ENCODE data around the gene RDH13. TPM values are rescaled to one million over a fixed set of nuclear protein-coding genes. Genes with fewer than 3 reads are reported as not detected.
"Not testable (repeated sequence)": the region's sequence is repeated elsewhere in the genome, so short reads cannot be mapped to it uniquely, and the experiment has no call there.

The RDH13 gene
- total and polyA plus RNA-seq, 9 donors = 7.2 to 16.7 (median 12.0) TPM

GRCh38 chr19:55032170-55032800 is 30.7 kb downstream of the RDH13 start:
- no peaks in the 10 kb centered on the region for H3K4me1 ChIP-seq (ENCODE audit: control insufficient read depth, insufficient read depth, low read length)
- no peaks in the 10 kb centered on the region for H3K36me3 ChIP-seq (ENCODE audit: control insufficient read depth, insufficient read depth, low read length)
- no peaks in the 10 kb centered on the region for H3K9me3 ChIP-seq (replicated peaks; ENCODE audit: control insufficient read depth, low read depth, low read length)
- H3K27ac ChIP-seq (ENCODE audit: low read length) = no peak overlapping the region
- no peak overlapping the region for H3K4me3 ChIP-seq (ENCODE audit: low read length)
- H3K27me3 ChIP-seq (ENCODE audit: control insufficient read depth, insufficient read depth, low read length) = no peaks in the 10 kb centered on the region
- 88% methylated on average over 19 of the region's 22 CpGs for WGBS (ENCODE audit: insufficient coverage)
- DNase-seq = no peak

DNA sequence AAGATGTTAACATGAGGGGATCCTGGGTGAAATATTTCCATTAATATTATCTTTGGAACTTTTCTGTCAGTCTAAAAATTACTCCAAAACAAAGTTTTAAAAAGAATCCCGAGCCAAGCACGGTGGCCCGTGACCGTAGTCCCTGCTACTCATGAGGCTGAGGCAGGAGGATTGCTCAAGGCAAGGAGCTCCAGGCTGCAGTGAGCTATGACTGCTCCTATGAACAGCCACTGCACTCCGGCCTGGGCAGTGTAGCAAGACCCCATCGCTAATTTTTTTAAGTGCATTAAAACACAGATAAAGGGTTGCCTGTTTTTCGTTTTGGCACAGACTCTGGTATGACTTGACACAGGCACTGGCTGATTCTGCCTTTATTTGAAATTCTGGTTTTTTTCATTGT is 31.8 kb downstream of the RDH13 start:
- Histone ChIP-seq H3K36me3 (ENCODE audit: control insufficient read depth, insufficient read depth, low read length) (no peaks in the 10 kb centered on the region), H3K4me1 (ENCODE audit: control insufficient read depth, insufficient read depth, low read length) (no peaks in the 10 kb centered on the region), H3K27ac (ENCODE audit: low read length) (no peak overlapping the region), H3K4me3 (ENCODE audit: low read length) (no peak overlapping the region), H3K9me3 (replicated peaks; ENCODE audit: control insufficient read depth, low read depth, low read length) (no peaks in the 10 kb centered on the region), H3K27me3 (ENCODE audit: control insufficient read depth, insufficient read depth, low read length) (no peaks in the 10 kb centered on the region)
- DNase-seq = no peak
- WGBS (ENCODE audit: insufficient coverage) = 83% methylated on average over 5 of the region's 7 CpGs

- no peak overlapping the region for H3K4me3 ChIP-seq (ENCODE audit: low read length)
- 84% methylated on average over 6 of the region's 7 CpGs for WGBS (ENCODE audit: insufficient coverage)
Measured at GRCh38 chr19:55028757-55029156, 34.2 kb downstream of the RDH13 start.

GRCh38 chr19:55027472-55028337 is 35.2 kb downstream of the RDH13 start:
- 80% methylated on average over 14 of the region's 21 CpGs for WGBS (ENCODE audit: insufficient coverage)

More at GRCh38 chr19:55028757-55029156, 34.2 kb downstream of the RDH13 start:
- Histone ChIP-seq H3K27ac (ENCODE audit: low read length) (no peak overlapping the region), H3K9me3 (replicated peaks; ENCODE audit: control insufficient read depth, low read depth, low read length) (no peaks in the 10 kb centered on the region), H3K4me1 (ENCODE audit: control insufficient read depth, insufficient read depth, low read length) (no peaks in the 10 kb centered on the region), H3K36me3 (ENCODE audit: control insufficient read depth, insufficient read depth, low read length) (no peaks in the 10 kb centered on the region), H3K27me3 (ENCODE audit: control insufficient read depth, insufficient read depth, low read length) (no peaks in the 10 kb centered on the region)
- DNase-seq = no peak

DNA sequence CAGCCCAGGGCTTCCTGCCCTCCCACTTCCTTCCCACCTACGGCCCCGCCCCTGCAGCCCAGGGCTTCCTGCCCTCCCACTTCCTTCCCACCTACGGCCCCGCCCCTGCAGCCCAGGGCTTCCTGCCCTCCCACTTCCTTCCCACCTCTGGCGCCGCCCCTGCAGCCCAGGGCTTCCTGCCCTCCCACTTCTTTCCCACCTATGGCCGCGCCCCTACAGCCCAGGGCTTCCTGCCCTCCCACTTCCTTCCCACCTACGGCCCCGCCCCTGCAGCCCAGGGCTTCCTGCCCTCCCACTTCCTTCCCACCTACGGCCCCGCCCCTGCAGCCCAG is 35.8 kb downstream of the RDH13 start:
- no CpG with 5 or more reads among the region's 12 CpGs for WGBS (ENCODE audit: insufficient coverage)
- H3K4me3 ChIP-seq (ENCODE audit: low read length); DNase-seq; H3K27ac ChIP-seq (ENCODE audit: low read length); H3K36me3 ChIP-seq (ENCODE audit: control insufficient read depth, insufficient read depth, low read length); H3K4me1 ChIP-seq (ENCODE audit: control insufficient read depth, insufficient read depth, low read length); H3K27me3 ChIP-seq (ENCODE audit: control insufficient read depth, insufficient read depth, low read length); H3K9me3 ChIP-seq (replicated peaks; ENCODE audit: control insufficient read depth, low read depth, low read length): not testable (repeated sequence)

More at GRCh38 chr19:55027472-55028337, 35.2 kb downstream of the RDH13 start:
- H3K36me3 ChIP-seq (ENCODE audit: control insufficient read depth, insufficient read depth, low read length) = no peaks in the 10 kb centered on the region
- H3K9me3 ChIP-seq (replicated peaks; ENCODE audit: control insufficient read depth, low read depth, low read length) = no peaks in the 10 kb centered on the region
- no peak for DNase-seq
- H3K27ac ChIP-seq (ENCODE audit: low read length) = no peak overlapping the region
- no peak overlapping the region for H3K4me3 ChIP-seq (ENCODE audit: low read length)
- no peaks in the 10 kb centered on the region for H3K4me1 ChIP-seq (ENCODE audit: control insufficient read depth, insufficient read depth, low read length)
- no peaks in the 10 kb centered on the region for H3K27me3 ChIP-seq (ENCODE audit: control insufficient read depth, insufficient read depth, low read length)

GRCh38 chr19:55024111-55024510 is 38.8 kb downstream of the RDH13 start:
- Histone ChIP-seq H3K27ac (ENCODE audit: low read length) (no peak overlapping the region), H3K4me1 (ENCODE audit: control insufficient read depth, insufficient read depth, low read length) (no peaks in the 10 kb centered on the region), H3K4me3 (ENCODE audit: low read length) (no peak overlapping the region), H3K36me3 (ENCODE audit: control insufficient read depth, insufficient read depth, low read length) (no peaks in the 10 kb centered on the region), H3K27me3 (ENCODE audit: control insufficient read depth, insufficient read depth, low read length) (no peaks in the 10 kb centered on the region), H3K9me3 (replicated peaks; ENCODE audit: control insufficient read depth, low read depth, low read length) (no peaks in the 10 kb centered on the region)
- DNase-seq = no peak
- WGBS (ENCODE audit: insufficient coverage) = 79% methylated on average over 11 of the region's 11 CpGs

- not testable (repeated sequence) for H3K9me3 ChIP-seq (replicated peaks; ENCODE audit: control insufficient read depth, low read depth, low read length); H3K36me3 ChIP-seq (ENCODE audit: control insufficient read depth, insufficient read depth, low read length); H3K27me3 ChIP-seq (ENCODE audit: control insufficient read depth, insufficient read depth, low read length); H3K4me1 ChIP-seq (ENCODE audit: control insufficient read depth, insufficient read depth, low read length); H3K4me3 ChIP-seq (ENCODE audit: low read length); H3K27ac ChIP-seq (ENCODE audit: low read length); DNase-seq
Measured at GRCh38 chr19:55020351-55020750, 42.6 kb downstream of the RDH13 start.

- no peaks in the 10 kb centered on the region for H3K9me3 ChIP-seq (replicated peaks; ENCODE audit: control insufficient read depth, low read depth, low read length)
- H3K4me3 ChIP-seq (ENCODE audit: low read length) = no peak overlapping the region
- no peaks in the 10 kb centered on the region for H3K27me3 ChIP-seq (ENCODE audit: control insufficient read depth, insufficient read depth, low read length)
- 87% methylated on average over 4 of the region's 9 CpGs for WGBS (ENCODE audit: insufficient coverage)
- no peak for DNase-seq
- H3K27ac ChIP-seq (ENCODE audit: low read length) = no peak overlapping the region
- H3K36me3 ChIP-seq (ENCODE audit: control insufficient read depth, insufficient read depth, low read length) = no peaks in the 10 kb centered on the region
- H3K4me1 ChIP-seq (ENCODE audit: control insufficient read depth, insufficient read depth, low read length) = no peaks in the 10 kb centered on the region
Measured at GRCh38 chr19:55018633-55019032, 44.3 kb downstream of the RDH13 start.

- Histone ChIP-seq H3K27ac (ENCODE audit: low read length) (no peak overlapping the region), H3K36me3 (ENCODE audit: control insufficient read depth, insufficient read depth, low read length) (no peaks in the 10 kb centered on the region), H3K4me3 (ENCODE audit: low read length) (no peak overlapping the region), H3K9me3 (replicated peaks; ENCODE audit: control insufficient read depth, low read depth, low read length) (no peaks in the 10 kb centered on the region), H3K4me1 (ENCODE audit: control insufficient read depth, insufficient read depth, low read length) (no peaks in the 10 kb centered on the region), H3K27me3 (ENCODE audit: control insufficient read depth, insufficient read depth, low read length) (no peaks in the 10 kb centered on the region)
- no peak for DNase-seq
- 93% methylated on average over 13 of the region's 15 CpGs for WGBS (ENCODE audit: insufficient coverage)
Measured at GRCh38 chr19:55018216-55018615, 44.7 kb downstream of the RDH13 start.

- Histone ChIP-seq H3K4me1 (ENCODE audit: control insufficient read depth, insufficient read depth, low read length) (no peaks in the 10 kb centered on the region), H3K36me3 (ENCODE audit: control insufficient read depth, insufficient read depth, low read length) (no peaks in the 10 kb centered on the region), H3K4me3 (ENCODE audit: low read length) (no peak overlapping the region), H3K27me3 (ENCODE audit: control insufficient read depth, insufficient read depth, low read length) (no peaks in the 10 kb centered on the region), H3K9me3 (replicated peaks; ENCODE audit: control insufficient read depth, low read depth, low read length) (no peaks in the 10 kb centered on the region), H3K27ac (ENCODE audit: low read length) (no peak overlapping the region)
- WGBS (ENCODE audit: insufficient coverage) = 71% methylated on average over 1 of the region's 3 CpGs
- no peak for DNase-seq
Measured at GRCh38 chr19:55016017-55016416, 46.9 kb downstream of the RDH13 start.
